Middle frontal gyrus (tissue), 1 donor: Measurements from ENCODE around the gene C10orf90.
"Not testable (repeated sequence)": the region's sequence is repeated elsewhere in the genome, so short reads cannot be mapped to it uniquely, and the experiment has no call there.

Experiments used
- DNase-seq: peaks from one replicate; pipeline ENCODE4 v3.0.0-alpha.2; 2015; ENCODE audit warnings: low spot score; ENCODE audit errors: extremely low spot score

The C10orf90 gene

DNA sequence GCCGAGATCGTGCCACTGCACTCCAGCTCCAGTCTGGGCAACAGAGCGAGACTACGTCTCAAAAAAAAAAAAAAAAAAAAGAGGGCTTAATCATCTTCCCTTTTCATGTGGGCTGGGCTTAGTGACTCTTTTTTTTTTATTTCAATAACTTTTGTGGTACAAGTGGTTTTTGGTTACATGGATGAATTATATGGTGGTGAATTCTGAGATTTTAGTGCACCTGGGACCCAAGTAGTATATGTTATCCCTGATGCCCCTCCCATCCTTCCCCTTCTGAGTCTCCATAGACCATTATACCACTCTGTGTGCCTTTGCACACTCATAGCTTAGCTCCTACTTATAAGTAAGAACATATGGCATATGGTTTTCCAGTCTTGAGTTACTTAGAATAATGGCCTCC, 277.4 kb downstream of the C10orf90 start:
- no peak for DNase-seq

DNA sequence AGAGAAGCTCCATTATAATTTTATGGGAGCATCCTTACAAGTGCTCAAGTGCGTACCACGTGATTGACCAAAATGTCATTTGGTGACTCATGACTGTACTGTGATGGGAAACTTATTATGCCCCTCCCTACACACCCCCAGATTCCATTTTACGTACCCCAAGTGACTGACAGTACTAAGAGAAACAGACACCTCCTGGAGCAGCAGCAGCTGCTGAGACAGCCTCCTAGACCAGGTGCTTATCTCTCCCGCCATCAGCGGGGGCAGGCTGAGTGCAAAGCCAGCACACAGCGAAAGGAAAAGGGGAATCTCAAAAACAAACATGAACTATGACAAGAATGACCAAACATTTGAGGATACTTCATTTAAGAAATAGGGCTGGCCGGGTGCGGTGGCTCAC, 278.0 kb downstream of the C10orf90 start:
- DNase-seq, result no peak

DNA sequence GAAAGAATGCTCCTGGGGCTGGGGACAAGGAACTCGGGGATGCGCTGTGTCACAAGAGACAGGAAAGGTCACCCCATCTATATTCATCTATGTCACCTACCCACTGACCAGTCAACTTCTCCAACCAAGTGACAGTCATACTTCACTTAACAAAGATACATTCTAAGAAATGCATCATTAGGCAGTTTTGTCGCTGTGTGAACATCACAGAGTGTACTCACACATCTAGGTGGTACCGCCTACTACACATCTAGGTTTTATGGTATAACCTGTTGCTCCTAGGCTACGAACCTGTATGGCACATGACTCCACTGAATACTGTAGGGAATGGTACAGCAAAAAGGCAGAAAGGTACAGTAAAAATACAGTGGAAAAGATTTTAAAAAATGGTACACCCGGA, 278.4 kb downstream of the C10orf90 start:
- DNase-seq, result no peak

DNA sequence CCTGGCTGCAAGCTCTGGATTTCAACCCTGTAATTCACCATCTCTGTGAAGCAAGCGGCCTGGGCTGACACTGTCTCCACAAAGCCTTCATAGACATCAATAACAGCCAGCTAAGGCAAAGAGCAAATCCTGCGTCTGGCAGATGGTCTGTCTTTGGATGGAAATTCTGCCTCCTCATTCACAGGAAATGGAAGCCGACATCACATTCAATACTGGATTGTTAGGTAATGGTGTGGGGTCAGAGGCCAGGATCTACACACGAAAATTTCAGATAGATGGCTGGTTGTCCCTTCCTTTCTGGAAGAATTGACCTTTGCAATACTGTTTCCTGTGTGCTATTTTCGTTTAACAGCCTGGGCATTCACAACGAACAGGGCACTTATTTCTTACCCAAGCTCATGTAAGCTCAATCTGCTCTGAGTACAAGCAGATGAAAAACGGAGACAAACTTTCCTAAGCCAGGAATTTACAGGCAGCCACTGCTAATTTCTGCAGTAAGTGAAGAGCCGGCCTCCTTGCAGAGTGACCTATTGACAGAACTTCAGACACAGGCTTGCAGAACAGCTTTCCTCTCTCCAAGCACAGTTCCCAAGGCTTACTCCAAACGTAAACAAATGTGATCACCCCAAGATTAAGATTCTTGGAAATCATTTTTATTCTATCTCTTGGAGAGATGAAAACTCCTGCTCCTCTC, 279.2 kb downstream of the C10orf90 start:
- no peak for DNase-seq

DNA sequence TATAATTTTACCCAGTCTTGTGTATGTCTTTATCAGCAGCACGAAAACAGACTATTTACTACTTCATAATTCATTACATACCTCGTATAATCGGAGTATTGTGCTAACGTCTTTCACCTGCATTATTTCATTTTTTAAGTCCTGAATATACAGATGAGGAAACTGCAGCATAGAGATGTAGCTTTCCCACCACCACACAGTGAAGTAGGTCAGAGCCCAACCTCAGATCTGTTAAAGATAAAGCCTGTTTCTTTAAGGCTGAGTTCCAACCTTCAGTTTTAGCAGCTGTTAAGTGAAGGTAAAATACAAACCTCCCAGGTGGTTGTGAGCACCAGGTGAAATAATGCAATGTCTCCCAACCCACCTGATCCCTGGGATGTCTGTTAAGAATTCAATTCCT, 280.2 kb downstream of the C10orf90 start:
- no peak for DNase-seq

DNA sequence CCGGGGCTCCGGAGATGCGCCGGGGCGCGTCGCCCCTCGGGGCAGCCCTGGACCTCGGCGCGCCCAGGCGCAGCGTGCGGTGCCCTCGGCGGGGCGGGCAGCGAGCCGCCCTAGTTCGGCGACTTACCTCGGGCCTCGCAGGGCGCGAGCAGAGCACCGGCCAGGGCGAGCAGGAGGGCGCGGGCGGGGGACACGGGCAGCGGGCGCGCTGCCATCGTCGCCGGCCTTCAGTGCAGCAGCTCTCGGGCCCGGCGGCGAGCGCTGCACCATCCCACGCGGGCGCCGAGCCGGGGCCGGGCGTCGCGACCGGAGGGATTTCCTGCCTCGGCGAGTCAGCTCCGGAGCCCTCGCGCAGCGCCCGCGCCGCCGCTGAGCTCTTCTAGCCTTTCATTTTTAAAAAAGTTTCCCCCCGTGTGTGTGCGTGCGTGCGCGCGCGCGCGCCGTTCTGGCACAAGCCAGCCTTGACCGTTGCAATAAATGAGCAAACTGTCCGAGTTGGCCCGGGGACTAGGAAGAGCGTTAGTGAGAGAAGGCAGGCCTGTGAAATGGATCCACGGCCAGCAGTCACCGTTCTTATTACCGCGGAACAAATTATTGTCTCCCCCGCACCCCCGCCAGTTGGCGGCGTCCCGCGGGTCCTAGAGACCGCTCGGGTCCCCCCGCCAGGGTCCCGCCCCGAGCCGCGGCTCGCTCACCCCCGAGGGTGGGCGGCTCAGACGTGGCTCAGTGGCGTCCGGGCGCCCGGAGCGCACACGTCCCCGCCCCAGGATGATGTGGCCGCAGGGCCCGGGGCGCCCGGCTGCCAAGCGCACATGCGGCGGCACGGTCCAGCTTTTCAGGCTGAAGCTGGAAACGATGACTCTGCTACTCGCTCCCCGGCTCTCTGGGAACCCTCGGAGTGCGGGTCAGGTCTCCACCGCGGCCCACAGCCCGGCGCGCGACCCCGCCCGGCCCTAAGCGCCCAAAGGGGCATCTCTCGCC, 282.3 kb downstream of the C10orf90 start, which contains the start of gene ADAM12:
Gene ADAM12 (minus strand): TSS at position 547 of the 981 bp plus-strand sequence. CDS start 332 bp downstream, at position 215.
- DNase-seq, result no peak

DNA sequence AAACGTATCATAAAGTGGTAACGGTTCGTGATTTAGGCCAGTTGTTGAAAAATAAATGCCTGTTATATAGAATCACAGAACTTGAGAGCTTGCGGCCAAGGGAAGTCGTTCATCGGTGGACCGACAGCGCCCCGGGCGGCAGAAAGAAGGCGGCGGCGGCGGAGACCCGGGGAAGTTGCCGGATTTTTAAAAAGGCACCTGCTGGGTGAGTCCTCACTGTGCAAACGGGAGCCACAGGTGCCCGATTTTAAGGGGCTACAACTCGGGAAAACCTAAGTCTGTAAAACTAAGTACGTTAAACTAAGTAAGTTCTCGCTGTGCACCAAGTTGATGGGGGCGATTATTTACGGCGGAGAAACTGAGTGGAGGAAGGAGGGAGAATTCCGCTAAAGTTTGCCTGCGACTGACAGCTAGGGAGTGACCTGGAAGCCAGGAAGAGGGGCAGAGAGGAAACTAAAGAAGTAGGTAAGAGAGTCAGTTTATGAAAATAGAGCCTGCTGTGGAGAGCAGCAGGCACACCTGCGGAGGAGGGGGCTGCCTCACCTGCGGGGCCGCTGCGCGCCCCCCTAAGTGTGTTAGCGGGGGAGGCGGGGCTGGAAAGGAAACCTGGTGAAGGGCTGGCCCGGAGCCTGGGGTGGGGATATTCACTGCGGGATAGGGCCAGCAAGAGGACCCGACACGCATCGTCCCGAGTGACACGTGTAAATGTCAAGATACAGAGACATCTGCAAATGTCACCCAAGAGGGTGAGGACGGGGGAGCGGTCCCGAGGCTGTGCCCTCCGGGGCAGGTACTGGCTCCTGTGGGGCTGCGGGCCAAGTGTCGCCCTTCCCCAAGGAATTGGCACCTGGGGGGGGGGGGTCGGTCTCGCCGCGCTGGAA, 283.2 kb downstream of the C10orf90 start:
- DNase-seq, result no peak

DNA sequence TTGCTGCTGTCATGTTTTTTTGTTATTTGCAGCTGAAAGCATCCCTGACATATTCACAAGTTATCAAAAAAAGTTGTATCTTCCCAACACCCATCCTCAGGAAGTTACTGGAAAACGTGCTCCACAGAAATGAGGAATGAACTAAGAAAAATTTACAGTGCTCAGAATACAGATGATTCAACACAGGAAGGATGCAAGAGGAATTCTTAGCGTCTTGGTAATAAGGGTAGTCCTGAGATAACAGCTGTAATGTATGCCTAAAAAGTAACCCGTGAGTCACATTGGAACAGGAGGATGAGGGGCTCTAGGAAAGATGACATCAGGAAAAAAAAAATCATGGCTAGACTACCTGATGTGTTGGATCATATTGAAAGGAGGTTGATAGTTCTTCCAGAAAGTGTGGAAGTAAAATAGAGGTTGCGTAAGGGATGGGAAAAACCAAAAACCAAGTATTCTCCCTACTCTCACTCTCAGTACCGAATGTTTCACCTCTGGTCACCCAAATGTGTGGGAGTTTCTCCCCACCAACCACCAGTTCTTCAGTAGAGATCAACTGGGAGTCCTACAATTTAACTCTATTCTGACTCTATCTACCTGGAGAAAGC, 286.1 kb downstream of the C10orf90 start:
- DNase-seq, result no peak

DNA sequence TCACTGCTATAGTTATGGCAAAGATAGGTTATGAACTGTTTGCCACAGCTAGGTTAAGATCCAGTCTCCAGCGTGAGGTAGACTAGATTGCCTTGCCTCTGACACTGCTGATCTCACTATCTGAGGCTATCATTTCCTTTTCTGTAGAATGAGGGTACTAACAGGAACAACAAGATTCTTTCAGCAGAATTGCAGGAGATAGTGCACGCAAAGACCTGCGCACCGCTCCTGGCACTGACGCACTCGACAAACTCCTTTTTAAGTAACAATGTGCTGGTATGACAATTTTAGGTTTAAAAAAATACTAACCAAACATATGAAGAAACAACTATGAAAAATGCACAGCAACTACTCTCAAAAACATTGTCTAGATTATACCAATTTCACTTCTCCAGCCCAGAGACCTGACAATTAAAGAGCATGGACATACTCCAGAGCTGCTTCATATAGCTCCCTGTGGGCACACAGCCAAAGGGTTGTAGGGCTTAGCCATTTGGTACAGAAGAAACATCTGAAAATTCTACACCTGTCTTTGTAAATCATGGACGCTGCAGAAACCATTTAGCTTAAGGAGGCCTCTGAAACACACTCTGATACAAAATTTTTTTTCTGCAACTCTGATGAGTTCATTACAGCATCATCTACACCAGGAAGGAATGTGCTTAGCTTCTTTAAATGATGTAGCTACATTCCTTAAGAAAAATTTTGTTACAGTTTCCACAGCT, 290.0 kb downstream of the C10orf90 start:
- DNase-seq, result no peak

DNA sequence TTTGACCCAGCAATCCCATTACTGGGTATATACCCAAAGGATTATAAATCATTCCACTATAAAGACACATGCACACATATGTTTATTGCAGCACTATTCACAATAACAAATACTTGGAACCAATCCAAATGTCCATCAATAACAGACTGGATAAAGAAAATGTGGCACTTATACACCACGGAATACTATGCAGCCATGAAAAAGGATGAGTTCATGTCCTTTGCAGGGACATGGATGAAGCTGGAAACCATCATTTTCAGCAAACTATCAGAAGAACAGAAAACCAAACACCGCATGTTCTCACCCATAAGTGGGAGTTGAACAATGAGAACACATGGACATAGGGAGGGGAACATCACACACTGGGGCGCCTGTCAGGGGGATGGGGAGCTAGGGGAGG, 291.3 kb downstream of the C10orf90 start:
- not testable (repeated sequence) for DNase-seq

DNA sequence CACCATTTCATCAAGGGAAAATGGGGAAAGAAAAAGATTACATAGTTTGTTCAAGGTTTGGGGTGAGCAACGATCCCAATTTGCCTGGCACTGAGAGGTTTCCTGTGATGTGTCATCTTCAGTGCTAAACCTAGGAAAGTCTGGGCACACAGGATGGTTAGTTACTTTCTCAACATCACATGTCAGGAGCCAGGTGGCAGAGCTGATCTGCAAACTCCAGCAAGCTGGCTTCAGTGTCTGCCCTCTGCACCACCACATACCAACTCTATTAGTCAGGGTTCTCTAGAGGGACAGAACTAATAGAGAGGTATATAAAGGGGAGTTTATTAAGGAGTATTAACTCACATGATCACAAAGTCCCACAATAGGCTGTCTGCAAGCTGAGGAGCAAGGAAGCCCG, 293.5 kb downstream of the C10orf90 start:
- DNase-seq, result no peak

DNA sequence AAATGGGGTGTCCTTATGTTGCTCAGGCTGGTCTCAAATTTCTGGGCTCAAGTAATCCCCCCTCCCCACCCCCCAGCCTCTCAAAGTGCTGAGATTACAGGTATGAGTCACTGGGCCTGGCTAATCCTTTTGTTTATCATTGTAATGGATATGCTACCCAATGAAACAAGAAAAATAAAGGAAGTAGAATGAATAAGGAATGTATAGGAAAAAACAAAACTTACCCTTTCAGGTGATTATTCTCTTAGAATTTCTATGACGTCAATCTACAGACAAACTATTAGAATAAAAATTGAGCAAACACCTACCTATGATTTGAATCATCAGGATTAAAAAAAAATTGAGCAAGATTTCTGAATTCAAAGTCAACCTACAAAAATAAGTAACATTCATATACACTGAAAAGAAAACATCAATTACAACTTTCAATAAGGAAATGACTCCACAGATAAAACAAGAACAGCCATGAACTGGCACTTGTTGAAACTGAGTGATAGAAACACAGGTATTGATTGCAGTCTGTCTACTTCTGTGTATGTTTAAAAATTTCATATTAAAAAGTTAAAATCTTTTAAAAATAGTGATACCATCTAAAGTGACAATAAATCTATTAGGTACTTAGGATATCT, 294.5 kb downstream of the C10orf90 start:
- DNase-seq, result no peak

DNA sequence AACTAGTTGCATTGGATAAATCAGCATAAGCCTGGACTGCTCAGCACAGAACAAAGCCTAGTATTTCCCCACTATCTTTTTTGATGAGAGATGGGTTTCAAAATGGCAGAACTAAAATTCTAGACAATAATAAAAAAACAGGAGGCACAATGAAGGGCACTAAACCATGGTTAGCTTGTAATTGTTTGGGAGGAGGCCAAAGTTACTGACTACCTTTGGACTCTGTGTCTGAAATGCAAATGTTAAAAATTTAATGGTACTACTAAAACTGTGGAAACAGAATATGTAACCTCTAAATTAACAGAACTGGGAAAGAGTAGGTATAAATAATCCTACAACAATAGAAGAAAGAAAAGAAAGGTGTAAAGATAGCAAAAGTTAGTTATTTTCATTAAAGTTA, 295.2 kb downstream of the C10orf90 start:
- no peak for DNase-seq
